Right lobe of liver (tissue), 6 donors: ENCODE data around the gene TRPM3. TPM values are rescaled to one million over a fixed set of nuclear protein-coding genes. Genes with fewer than 3 reads are reported as not detected.
A peak's percentile ranks its signal among the peaks of the same experiment; 100 is the strongest.

Experiments used
- ATAC-seq, 4 donors: fragments of 200-7000 bp; cut with Tn5 transposase; one replicate each; pipeline ENCODE4 v1.9.1; 2020; ENCODE audit warnings: mild to moderate bottlenecking in 4 of 4, moderate library complexity in 4 of 4
- DNase-seq, 3 donors: peaks; one replicate each; pipeline ENCODE4 v3.0.0-alpha.2; 2020
- H3K27ac ChIP-seq, 3 donors: fragments of 200-600 bp; one replicate each; pipeline ENCODE4 v1.8.0; 2022
- H3K27me3 ChIP-seq, 2 donors: fragments of 200-600 bp; one replicate each; pipeline ENCODE4 v1.8.0; 2022
- H3K36me3 ChIP-seq, 4 donors: fragments of 200-600 bp; sonication (generic) in 1 of 4; one replicate each; pipeline versions ENCODE4 v1.5.1 to v1.8.0; 2017 to 2022; ENCODE audit warnings: control low read depth in 1 of 4
- H3K4me1 ChIP-seq, 4 donors: fragments of 200-600 bp; sonication (generic) in 1 of 4; one replicate each; pipeline versions ENCODE4 v1.5.1 to v1.8.0; 2017 to 2022; ENCODE audit warnings: control low read depth in 1 of 4
- H3K4me3 ChIP-seq, 3 donors: fragments of 200-600 bp; one replicate each; pipeline ENCODE4 v1.8.0; 2022
- H3K9me3 ChIP-seq, 4 donors: fragments of 200-600 bp; sonication (generic) in 1 of 4; one replicate each; pipeline versions ENCODE4 v1.5.1 to v1.8.0; 2017 to 2022; ENCODE audit warnings: control low read depth in 1 of 4
- CTCF ChIP-seq, 4 donors: fragments of 200-600 bp in 3 of 4; fragments of 450-650 bp in 1 of 4; IDR thresholded peaks; one replicate each; pipeline versions ENCODE4 v1.5.1 to v1.8.0; 2016 to 2022; ENCODE audit warnings: antibody characterized with exemption in 4 of 4, mild to moderate bottlenecking in 2 of 4
- POLR2A ChIP-seq: fragments of 450-650 bp; IDR thresholded peaks from one replicate; pipeline ENCODE4 v1.6.1; 2017; ENCODE audit warnings: antibody characterized with exemption, mild to moderate bottlenecking
- WGBS: methylation state at CpG from one replicate; pipeline ENCODE4 v1.1.6; 2018; ENCODE audit warnings: low coverage, low lambda C conversion rate; ENCODE audit not compliant: insufficient coverage; ENCODE audit errors: missing lambda C conversion rate; 5-methylcytosine and 5-hydroxymethylcytosine counted together
- intact Hi-C, 2 donors: fragments of 100-400 bp; cut with DNase I; formaldehyde crosslinking; loops; one replicate each; pipeline versions ENCODE4 v1.11.2 to v1.14.1; 2022
- total RNA-seq, 6 experiments: library from RNA; depleted of rRNA in 2 of 6; stranded (reverse); fragments of >200 nt in 2 of 6; fragmentation: NEBNext Ultra II Directional in 3 of 6; extraction: Animal tissue kit (Norgen Biotek cat#: 25700) in 3 of 6; gene quantifications; one replicate each; pipeline versions ENCODE4 v1.1.0 to v1.2.4, GENCODE V29; 2016 to 2023
- donor health status: DM: no; HTN: yes; CAD: no.
- donor health status: DM: no; HTN: no; CAD: no.
- donor health status: DM: no; HTN: no; CAD: no.
- donor health status: DM: no; HTN: yes; CAD: no.
- donor health status: DM: no; HTN: yes; CAD: no.

Gene TRPM3
- total RNA-seq, 6 experiments from 2014 or later, result 0.26 to 0.56 (median 0.39) TPM

GRCh38 chr9:71071633-71072032 lies 49.8 kb downstream of the TRPM3 start:
- 88% methylated on average over 1 of the region's 1 CpG for WGBS
- H3K27me3 ChIP-seq, result no peaks in the 10 kb centered on the region
- TF ChIP-seq POLR2A (no peak), CTCF (IDR thresholded peaks at IDR 0.05) (no peak)
- H3K27ac ChIP-seq, result no peak overlapping the region
- intact Hi-C loops, result no loop called here
- no peaks in the 10 kb centered on the region for H3K9me3 ChIP-seq
- no peak overlapping the region for H3K4me3 ChIP-seq
- ATAC-seq (no peak), DNase-seq (no peak)
- H3K36me3 ChIP-seq, result no peaks in the 10 kb centered on the region
- H3K4me1 ChIP-seq, result no peaks in the 10 kb centered on the region

- ATAC-seq, result no peak
- WGBS, result 82% methylated on average over 2 of the region's 2 CpGs
- no peaks in the 10 kb centered on the region for H3K9me3 ChIP-seq
Measured at GRCh38 chr9:71058660-71059059, 62.8 kb downstream of the TRPM3 start.

GRCh38 chr9:71052287-71052686 lies 69.1 kb downstream of the TRPM3 start:
- Histone ChIP-seq H3K27me3 (no peaks in the 10 kb centered on the region), H3K36me3 (no peaks in the 10 kb centered on the region), H3K4me1 (no peaks in the 10 kb centered on the region), H3K9me3 (no peaks in the 10 kb centered on the region), H3K4me3 (no peak overlapping the region), H3K27ac (no peak overlapping the region)
- intact Hi-C loops, result no loop called here
- WGBS, result 69% methylated on average over 4 of the region's 4 CpGs
- ATAC-seq (no peak), DNase-seq (no peak)
- TF ChIP-seq CTCF (IDR thresholded peaks at IDR 0.05), result no peak
- no peak for TF ChIP-seq POLR2A

More at GRCh38 chr9:71058660-71059059, 62.8 kb downstream of the TRPM3 start:
- intact Hi-C loops, result no loop called here
- DNase-seq, result no peak
- H3K27ac ChIP-seq, result no peak overlapping the region
- TF ChIP-seq CTCF (IDR thresholded peaks at IDR 0.05) (no peak), POLR2A (no peak)
- H3K4me3 ChIP-seq, result no peak overlapping the region
- H3K36me3 ChIP-seq, result no peaks in the 10 kb centered on the region
- H3K27me3 ChIP-seq, result no peaks in the 10 kb centered on the region
- H3K4me1 ChIP-seq, result no peaks in the 10 kb centered on the region

GRCh38 chr9:71048280-71048679 lies 73.1 kb downstream of the TRPM3 start:
- Histone ChIP-seq H3K4me3 (no peak overlapping the region), H3K9me3 (no peaks in the 10 kb centered on the region), H3K4me1 (peaks cover 0 to 6% (median 2%) of the 10 kb centered on the region in 4 donors), H3K27me3 (no peaks in the 10 kb centered on the region), H3K27ac (no peak overlapping the region), H3K36me3 (no peaks in the 10 kb centered on the region)
- TF ChIP-seq POLR2A (no peak), CTCF (IDR thresholded peaks at IDR 0.05) (no peak)
- 31% methylated on average over 2 of the region's 4 CpGs for WGBS
- DNase-seq, result no peak
- intact Hi-C loops, result no loop called here
- ATAC-seq, result no peak

- intact Hi-C loops, result no loop called here
- ATAC-seq, result peak; percentile 71 to 86 (median 80)
- Histone ChIP-seq H3K4me1 (peaks cover 0 to 45% (median 14%) of the 10 kb centered on the region in 4 donors), H3K36me3 (no peaks in the 10 kb centered on the region), H3K4me3 (no peak overlapping the region), H3K9me3 (no peaks in the 10 kb centered on the region), H3K27me3 (no peaks in the 10 kb centered on the region), H3K27ac (peak overlapping the region in 2 of 3 donors; percentile 75 to 82)
- TF ChIP-seq POLR2A (no peak), CTCF (IDR thresholded peaks at IDR 0.05) (no peak)
- 32% methylated on average over 3 of the region's 3 CpGs for WGBS
- DNase-seq, result no peak
Measured at GRCh38 chr9:71042448-71042990, 78.9 kb downstream of the TRPM3 start.
